H1 (cell line): ENCODE measurements around the gene MYO9A. TPM values are rescaled to one million over a fixed set of nuclear protein-coding genes. Genes with fewer than 3 reads are reported as not detected.

Experiments used
- BCL11A ChIP-seq, 2 experiments: IDR thresholded peaks; one replicate each; pipeline ENCODE4 v1.6.1; 2011; ENCODE audit warnings: low read depth in 2 of 2, low read length in 2 of 2, mild to moderate bottlenecking in 2 of 2
- NRF1 ChIP-seq: IDR thresholded peaks from 2 replicates; pipeline ENCODE4 v1.6.1; 2011; ENCODE audit warnings: mild to moderate bottlenecking, low read depth, low read length, improper control_type of control experiment
- RFX5 ChIP-seq: IDR thresholded peaks from 2 replicates; pipeline ENCODE4 v1.6.1; 2011; ENCODE audit warnings: low read depth, low read length, improper control_type of control experiment, borderline replicate concordance
- polyA plus RNA-seq, 7 experiments: library from polyadenylated mRNA; depleted of rRNA in 3 of 7; stranded (reverse) in 5 of 7; unstranded in 2 of 7; fragments of >200 nt in 5 of 7; fragments of 200-250 nt in 2 of 7; gene quantifications; 1 replicate in 5 of 7; 2 replicates in 1 of 7; 4 replicates in 1 of 7; pipeline versions ENCODE4 v1.2.1 to v1.2.3, GENCODE V29; 2011 to 2013; ENCODE audit warnings: missing spikeins in 2 of 7, mixed read lengths in 2 of 7
- total RNA-seq: library from RNA; stranded (reverse); fragmentation: NEBNext Ultra II Directional; extraction: Animal tissue kit (Norgen Biotek cat#: 25700); gene quantifications from 2 replicates; pipeline ENCODE4 v1.2.1, GENCODE V29; 2021
- TF ChIP-seq, protein P1 (sequence below): fragments of 300-600 bp; sonication (generic); IDR thresholded peaks from 2 replicates; pipeline ENCODE4 v1.7.1; 2012; ENCODE audit warnings: low read length, moderate library complexity, mild to moderate bottlenecking, inconsistent platforms; ENCODE audit not compliant: insufficient replicate concordance
- TF ChIP-seq, protein P2 (sequence below), 3 experiments: IDR thresholded peaks; 1 replicate in 2 of 3; 2 replicates in 1 of 3; pipeline versions ENCODE4 v1.5.1 to v1.6.1; 2011; ENCODE audit warnings: low read length in 3 of 3, mild to moderate bottlenecking in 3 of 3, inconsistent platforms in 2 of 3, low read depth in 1 of 3, moderate library complexity in 1 of 3; ENCODE audit not compliant: insufficient read depth in 1 of 3; ENCODE audit errors: control extremely low read depth in 1 of 3

The MYO9A gene
- total and polyA plus RNA-seq, 2 of the 8 experiments (the other 6 are each of a cell fraction or from before 2014, with no cell fraction given) = 3.9 to 26.0 TPM

DNA sequence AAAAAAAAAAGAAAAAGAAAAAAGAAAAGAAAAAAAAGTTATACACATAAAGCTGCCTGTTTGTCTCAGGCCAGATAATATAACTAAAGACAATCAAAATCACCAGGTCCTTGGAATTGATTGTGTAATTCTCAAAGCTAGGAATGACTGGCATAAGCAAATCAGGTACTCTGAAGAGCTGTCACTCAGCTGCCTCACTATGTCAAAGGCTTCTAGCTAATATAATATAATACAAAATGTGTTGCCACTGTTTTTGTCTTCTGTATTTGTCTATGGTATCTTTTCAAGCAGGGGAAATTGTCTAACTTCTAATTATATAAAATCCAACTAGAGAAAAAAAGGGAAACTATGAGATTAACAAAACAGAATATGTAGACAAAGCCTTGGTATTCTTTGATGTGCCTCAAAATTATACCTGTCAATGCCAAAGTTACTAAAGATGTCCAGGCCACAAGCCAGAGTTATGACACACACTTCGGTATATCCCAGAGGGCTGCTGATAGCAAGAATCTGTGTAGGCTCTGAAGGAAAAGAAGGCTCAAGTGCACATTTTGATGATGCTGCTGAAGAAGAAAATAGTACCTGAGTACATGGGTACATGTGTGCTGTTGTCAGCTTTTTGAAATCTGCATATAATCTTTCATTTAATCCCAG lies 344.6 kb downstream of the MYO9A start (continued):
- TF ChIP-seq, protein P1, sequence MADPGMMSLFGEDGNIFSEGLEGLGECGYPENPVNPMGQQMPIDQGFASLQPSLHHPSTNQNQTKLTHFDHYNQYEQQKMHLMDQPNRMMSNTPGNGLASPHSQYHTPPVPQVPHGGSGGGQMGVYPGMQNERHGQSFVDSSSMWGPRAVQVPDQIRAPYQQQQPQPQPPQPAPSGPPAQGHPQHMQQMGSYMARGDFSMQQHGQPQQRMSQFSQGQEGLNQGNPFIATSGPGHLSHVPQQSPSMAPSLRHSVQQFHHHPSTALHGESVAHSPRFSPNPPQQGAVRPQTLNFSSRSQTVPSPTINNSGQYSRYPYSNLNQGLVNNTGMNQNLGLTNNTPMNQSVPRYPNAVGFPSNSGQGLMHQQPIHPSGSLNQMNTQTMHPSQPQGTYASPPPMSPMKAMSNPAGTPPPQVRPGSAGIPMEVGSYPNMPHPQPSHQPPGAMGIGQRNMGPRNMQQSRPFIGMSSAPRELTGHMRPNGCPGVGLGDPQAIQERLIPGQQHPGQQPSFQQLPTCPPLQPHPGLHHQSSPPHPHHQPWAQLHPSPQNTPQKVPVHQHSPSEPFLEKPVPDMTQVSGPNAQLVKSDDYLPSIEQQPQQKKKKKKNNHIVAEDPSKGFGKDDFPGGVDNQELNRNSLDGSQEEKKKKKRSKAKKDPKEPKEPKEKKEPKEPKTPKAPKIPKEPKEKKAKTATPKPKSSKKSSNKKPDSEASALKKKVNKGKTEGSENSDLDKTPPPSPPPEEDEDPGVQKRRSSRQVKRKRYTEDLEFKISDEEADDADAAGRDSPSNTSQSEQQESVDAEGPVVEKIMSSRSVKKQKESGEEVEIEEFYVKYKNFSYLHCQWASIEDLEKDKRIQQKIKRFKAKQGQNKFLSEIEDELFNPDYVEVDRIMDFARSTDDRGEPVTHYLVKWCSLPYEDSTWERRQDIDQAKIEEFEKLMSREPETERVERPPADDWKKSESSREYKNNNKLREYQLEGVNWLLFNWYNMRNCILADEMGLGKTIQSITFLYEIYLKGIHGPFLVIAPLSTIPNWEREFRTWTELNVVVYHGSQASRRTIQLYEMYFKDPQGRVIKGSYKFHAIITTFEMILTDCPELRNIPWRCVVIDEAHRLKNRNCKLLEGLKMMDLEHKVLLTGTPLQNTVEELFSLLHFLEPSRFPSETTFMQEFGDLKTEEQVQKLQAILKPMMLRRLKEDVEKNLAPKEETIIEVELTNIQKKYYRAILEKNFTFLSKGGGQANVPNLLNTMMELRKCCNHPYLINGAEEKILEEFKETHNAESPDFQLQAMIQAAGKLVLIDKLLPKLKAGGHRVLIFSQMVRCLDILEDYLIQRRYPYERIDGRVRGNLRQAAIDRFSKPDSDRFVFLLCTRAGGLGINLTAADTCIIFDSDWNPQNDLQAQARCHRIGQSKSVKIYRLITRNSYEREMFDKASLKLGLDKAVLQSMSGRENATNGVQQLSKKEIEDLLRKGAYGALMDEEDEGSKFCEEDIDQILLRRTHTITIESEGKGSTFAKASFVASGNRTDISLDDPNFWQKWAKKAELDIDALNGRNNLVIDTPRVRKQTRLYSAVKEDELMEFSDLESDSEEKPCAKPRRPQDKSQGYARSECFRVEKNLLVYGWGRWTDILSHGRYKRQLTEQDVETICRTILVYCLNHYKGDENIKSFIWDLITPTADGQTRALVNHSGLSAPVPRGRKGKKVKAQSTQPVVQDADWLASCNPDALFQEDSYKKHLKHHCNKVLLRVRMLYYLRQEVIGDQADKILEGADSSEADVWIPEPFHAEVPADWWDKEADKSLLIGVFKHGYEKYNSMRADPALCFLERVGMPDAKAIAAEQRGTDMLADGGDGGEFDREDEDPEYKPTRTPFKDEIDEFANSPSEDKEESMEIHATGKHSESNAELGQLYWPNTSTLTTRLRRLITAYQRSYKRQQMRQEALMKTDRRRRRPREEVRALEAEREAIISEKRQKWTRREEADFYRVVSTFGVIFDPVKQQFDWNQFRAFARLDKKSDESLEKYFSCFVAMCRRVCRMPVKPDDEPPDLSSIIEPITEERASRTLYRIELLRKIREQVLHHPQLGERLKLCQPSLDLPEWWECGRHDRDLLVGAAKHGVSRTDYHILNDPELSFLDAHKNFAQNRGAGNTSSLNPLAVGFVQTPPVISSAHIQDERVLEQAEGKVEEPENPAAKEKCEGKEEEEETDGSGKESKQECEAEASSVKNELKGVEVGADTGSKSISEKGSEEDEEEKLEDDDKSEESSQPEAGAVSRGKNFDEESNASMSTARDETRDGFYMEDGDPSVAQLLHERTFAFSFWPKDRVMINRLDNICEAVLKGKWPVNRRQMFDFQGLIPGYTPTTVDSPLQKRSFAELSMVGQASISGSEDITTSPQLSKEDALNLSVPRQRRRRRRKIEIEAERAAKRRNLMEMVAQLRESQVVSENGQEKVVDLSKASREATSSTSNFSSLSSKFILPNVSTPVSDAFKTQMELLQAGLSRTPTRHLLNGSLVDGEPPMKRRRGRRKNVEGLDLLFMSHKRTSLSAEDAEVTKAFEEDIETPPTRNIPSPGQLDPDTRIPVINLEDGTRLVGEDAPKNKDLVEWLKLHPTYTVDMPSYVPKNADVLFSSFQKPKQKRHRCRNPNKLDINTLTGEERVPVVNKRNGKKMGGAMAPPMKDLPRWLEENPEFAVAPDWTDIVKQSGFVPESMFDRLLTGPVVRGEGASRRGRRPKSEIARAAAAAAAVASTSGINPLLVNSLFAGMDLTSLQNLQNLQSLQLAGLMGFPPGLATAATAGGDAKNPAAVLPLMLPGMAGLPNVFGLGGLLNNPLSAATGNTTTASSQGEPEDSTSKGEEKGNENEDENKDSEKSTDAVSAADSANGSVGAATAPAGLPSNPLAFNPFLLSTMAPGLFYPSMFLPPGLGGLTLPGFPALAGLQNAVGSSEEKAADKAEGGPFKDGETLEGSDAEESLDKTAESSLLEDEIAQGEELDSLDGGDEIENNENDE = no peak
- TF ChIP-seq BCL11A (IDR thresholded peaks at IDR 0.05; ENCODE audit: low read depth in 2 of 2, low read length in 2 of 2) (no peak), NRF1 (no peak), RFX5 (no peak)
- TF ChIP-seq, protein P2, sequence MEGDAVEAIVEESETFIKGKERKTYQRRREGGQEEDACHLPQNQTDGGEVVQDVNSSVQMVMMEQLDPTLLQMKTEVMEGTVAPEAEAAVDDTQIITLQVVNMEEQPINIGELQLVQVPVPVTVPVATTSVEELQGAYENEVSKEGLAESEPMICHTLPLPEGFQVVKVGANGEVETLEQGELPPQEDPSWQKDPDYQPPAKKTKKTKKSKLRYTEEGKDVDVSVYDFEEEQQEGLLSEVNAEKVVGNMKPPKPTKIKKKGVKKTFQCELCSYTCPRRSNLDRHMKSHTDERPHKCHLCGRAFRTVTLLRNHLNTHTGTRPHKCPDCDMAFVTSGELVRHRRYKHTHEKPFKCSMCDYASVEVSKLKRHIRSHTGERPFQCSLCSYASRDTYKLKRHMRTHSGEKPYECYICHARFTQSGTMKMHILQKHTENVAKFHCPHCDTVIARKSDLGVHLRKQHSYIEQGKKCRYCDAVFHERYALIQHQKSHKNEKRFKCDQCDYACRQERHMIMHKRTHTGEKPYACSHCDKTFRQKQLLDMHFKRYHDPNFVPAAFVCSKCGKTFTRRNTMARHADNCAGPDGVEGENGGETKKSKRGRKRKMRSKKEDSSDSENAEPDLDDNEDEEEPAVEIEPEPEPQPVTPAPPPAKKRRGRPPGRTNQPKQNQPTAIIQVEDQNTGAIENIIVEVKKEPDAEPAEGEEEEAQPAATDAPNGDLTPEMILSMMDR (IDR thresholded peaks at IDR 0.05; ENCODE audit: control extremely low read depth in 1 of 3, insufficient read depth in 1 of 3, low read depth in 1 of 3, low read length in 3 of 3) = no peak
